ENCODE data around the gene BBIP1.
A peak's percentile ranks its signal among the peaks of the same experiment; 100 is the strongest.

BBIP1 gene, protein sequence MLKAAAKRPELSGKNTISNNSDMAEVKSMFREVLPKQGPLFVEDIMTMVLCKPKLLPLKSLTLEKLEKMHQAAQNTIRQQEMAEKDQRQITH

DNA sequence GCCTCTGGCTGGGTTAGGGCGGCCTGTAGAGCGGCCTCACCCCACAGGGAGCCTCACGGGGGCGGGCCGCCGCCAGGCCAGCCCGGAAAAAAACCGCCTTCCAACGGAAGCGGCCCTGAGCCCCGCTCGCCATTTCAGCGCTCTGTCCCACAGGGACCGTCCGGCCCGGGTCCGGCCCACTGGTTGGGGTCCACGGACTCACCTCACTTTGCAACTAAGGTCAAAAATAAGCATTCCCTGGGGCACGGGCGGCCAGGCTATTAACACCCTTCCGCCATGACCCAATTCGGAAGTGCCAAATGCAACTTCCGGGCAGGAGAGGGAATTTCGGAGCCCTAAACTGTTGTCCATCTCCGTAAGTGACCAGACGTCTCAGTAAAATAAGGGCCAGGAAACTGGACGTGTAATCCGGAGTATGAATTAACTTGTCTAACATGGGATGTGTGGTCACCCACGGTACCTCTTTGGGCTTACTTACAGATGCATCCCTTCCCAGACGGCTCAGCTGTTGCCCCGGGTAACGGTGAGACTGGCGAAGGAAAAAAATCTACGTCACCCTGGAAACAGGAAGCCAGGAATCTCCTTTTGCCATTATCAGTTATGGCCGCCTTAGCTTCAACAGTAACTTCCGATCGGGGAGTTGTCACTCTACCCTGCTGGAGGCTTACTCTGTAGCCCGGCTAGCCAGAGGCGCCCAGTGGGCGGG lies at the start of gene BBIP1:
BBIP1 (minus strand) TSS at position 538 of the 706 bp plus-strand sequence. CDS start 1,023 bp downstream, outside the sequence.
- no peak for DNase-seq

DNA sequence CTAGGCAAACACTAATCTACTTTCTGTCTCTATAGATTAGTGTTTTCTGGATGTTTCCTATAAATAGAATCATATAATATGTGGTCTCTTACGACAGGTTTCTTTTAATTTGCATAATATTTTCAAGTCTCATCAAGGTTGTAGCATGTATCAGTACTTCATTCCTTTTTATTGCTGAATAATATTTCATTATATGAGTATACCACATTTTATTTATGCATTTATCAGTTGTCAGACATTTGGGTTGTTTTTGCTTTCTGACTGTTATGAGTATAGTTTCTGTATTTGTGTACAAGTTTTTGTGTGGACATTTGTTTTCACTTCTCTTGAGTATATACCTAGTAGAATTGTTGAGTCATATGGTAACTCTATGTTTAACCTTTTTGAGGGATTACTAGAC lies 48.7 kb upstream of the BBIP1 start:
- no peak for DNase-seq

DNA sequence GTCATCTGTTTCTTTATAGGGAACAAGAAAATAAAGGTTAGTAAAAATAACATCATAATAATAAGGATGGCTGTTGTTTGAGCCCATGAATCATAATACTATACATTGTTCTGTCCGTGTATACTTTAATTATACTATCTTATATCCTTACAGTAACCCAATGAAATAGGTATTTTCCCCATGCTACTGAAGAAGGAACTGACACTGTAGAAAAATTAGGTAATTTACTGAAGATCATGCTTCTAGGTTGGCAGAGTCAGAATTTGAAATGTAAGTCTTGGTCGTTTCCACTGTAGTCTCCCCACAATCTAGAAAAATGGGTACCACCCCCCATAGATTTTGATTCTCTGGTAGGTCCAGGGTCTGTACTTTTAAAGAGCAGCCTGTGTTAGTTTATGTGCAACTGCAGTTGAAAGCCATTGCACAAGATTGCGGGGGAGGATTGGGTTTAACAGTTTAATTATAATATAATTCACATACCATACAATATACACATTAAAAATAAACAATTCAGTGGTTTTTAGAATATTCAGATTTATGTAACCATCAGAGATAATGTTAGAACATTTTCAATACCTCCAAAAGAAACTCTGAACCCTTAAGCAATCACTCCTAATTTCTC lies 48.1 kb upstream of the BBIP1 start:
- DNase-seq, result no peak

DNA sequence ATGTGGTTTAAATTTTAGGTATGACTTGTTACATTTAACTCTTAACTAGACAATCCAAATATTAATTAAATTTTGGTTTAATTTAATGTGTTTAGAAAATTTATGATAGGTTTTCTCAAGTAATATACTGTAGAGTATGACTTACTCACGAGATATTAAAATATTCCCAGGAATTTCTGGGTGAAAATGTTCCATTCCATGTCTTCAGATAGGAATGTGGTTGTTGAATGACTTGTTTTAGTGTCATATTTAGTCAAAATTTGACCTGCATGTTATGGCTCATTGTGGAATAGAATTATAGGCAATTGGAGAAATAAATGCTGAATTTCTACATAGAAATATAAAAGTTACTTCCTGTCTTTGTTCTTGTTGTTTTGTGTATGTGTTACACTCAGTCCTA lies 47.2 kb upstream of the BBIP1 start:
- no peak for DNase-seq

DNA sequence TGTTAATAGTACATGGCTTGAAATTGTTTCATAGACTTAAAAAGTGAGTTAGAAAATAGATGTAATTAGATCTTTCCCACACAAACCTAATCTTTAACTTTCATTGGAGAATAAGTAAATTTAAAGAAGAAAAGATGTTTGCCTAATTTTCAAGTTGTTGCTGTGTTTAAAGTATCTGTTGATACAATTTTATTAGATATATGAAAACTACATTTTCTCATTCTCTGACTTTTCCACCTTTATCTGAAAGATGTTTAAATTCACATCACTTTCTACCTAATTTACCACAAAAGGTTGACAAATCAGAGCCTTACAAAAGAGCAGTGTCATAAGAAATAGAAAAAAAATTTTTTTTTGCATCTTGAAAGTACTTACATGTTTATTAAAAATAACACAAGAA lies 46.2 kb upstream of the BBIP1 start:
- no peak for DNase-seq

DNA sequence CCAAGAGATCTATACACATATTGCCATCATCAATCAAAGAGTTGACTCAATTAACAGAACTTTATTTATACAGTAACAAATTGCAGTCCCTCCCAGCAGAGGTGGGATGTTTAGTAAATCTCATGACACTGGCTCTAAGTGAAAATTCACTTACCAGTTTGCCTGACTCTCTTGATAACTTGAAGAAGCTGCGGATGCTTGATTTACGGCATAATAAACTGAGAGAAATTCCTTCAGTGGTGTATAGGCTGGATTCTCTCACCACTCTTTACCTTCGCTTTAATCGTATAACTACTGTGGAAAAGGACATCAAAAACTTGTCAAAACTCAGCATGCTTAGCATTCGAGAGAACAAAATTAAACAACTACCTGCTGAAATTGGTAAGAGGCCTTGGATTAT lies 45.7 kb upstream of the BBIP1 start:
- DNase-seq, result no peak

DNA sequence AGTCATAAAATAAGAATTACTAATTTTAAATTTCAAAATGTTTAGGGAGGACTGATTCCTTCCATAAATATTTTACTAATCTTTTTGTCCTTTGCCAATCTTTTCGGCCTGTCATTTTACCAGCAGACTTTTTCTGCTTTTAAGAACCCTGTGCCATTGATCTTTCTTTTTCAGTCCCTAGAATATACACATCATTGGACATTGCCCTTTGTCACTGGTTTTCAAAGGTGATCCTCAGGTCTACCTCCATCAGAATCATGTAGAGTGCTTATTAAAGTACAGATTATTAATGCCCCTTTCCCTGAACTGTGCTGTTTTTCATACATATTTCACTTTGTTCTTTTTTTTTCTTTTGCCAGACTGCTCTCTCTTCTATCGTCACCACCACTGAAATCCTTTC lies 44.2 kb upstream of the BBIP1 start:
- DNase-seq, result no peak

DNA sequence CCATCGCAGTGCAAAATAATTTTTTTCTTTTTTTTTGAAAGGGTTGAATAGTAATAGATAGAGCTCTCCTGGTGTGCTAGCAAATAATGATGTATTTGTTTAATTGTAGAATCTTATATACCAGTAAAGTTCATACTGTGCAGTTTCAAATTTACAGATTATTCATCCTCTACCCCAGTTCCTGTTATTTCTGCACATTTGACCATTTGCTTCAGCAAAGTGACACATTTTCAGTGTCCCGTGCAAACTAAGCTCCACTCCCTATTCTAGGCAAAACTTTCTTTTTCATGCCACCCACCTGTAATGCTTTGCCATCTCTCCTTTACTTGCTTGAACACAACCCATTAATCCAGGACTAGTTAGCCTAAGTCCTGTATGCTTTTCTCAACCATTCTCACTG lies 43.5 kb upstream of the BBIP1 start:
- DNase-seq, result peak; percentile 26

DNA sequence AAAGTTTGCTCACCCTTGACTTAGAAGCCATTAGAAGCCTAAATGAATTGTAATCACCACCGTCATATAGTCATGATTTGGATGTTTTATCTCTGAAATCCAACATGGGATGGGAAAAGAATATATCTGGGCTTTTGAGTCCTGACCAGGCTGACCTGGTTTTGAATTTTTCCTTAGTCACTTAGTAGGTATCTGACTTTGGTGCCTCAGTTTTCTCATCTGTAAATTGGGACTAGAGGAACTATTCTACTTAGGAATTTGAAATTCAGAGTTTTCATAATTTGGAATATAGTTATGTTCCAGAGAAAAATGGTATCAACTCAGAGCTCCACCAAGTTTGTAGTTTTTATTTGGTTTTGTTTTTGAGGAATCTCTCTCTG lies 41.3 kb upstream of the BBIP1 start:
- no peak for DNase-seq

DNA sequence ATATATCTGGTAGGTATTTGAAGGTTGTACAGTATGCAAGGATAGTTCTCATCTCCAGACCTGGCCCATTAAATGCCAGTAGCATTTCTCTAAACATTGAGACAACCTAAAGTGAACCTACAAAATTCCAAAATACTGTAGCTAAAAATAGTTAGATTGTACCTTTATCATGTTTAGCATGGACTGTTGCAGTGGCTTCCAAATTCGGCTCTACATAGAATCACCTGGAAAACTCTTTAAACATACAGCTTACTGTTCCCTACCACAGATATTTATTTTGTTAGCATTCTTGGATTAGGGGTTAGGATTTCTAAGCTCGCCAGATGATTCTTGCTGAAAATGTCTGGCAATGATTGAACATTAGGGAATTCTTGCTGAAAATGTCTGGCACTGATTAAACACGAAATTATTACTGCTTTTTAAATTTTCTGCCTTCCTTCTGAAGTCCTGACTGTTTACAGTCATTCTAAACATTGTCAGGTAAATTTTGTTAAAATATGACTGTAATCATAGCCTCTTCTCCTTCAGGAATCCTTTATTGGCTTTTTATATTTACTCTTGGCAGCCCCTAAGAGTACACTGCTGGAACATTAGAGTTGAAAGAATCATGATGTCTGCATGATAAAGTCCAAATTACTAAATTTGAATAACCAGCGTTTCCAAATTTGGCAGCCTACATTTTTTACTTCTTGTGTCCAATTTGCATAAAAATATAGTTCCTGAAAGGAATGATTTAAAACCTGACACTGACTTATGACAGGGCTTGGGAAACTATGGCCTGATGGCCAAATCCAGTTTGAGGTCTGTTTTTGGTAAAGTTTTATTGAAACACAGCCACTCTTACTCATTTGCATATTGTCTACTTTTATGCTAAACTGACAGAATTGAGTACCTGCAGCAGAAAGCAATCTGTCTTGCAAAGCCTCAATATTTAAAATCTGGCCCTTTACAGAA lies 40.7 kb upstream of the BBIP1 start:
- DNase-seq, result no peak

DNA sequence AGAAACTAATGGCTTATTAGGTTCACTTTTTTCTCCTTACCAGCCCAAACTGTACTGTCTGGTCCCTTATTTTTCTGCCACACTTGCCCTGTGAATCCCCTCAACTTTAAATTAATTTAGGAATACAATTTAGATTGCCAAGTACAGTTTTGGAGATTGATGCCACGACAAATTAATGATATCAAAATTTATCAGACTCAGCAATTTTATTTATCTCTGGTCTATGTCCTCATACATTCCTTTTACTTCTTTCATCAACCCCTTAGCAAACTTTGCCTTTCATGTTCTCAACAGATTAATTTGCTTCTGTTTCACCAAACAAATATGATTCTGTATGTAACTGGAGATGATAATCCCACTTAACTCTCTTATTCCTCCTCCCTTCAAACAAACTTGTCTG lies 38.6 kb upstream of the BBIP1 start:
- DNase-seq, result no peak

DNA sequence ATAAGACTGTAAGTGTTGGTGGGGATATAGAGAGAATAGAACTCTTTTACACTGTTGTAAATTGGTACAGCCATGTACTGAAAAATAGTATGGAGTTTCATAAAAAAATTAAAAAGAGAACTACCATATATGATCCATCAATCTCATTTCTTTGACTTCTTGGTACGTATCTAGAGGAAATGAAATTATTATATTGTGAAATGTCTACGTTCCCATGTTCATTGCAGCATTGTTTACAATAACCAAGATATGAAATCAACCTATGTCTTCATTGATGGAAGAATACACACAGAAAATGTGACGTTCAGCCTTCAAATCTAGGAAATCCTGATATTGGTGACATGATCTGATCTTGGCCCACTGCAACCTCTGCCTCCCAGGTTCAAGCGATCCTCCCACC lies 32.4 kb upstream of the BBIP1 start:
- DNase-seq, result peak; percentile 33

DNA sequence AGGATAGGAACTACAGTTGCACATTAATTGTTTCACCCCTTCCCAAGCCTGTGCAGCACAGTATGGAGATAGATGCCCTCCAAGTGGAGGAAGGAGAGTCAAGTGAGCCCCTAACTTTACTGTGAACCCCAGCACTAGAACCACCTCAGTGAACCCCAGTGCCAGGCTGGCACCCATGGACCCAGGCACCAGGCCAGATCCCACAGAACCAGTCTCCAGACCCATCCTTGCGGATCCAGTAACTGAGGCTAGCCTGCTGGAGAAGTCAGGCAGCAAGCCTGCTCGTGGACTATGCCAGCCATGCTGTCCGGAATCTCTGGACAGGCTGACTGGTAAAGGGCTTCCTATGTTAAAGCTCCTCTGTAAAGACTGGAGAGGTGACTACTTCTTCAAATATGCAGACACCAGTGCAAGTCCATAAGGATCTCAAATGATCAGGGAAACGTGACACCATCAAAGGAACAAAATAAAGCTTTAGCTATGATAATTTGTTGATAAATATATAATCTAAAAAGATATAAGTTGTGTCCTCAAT lies 28.1 kb upstream of the BBIP1 start:
- no peak for DNase-seq

DNA sequence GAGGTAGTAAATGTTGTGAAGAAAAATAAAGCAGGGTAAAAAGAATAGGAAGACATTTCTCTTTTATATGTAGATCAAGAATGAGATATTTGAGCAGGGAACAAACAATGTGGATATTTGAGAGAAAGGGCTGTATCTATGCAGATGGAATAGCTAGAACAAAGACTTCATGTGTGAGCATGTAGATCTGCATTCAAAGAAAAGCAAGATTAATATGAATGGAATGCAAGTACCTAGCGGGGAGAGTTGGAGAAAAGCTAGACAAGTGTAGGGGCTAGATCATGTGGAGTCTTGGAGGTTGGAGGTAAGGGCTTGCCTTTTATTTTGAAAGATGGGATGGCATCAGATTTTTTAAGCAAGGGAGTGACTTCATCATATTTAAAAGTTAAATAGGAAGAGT lies 27.5 kb upstream of the BBIP1 start:
- no peak for DNase-seq

DNA sequence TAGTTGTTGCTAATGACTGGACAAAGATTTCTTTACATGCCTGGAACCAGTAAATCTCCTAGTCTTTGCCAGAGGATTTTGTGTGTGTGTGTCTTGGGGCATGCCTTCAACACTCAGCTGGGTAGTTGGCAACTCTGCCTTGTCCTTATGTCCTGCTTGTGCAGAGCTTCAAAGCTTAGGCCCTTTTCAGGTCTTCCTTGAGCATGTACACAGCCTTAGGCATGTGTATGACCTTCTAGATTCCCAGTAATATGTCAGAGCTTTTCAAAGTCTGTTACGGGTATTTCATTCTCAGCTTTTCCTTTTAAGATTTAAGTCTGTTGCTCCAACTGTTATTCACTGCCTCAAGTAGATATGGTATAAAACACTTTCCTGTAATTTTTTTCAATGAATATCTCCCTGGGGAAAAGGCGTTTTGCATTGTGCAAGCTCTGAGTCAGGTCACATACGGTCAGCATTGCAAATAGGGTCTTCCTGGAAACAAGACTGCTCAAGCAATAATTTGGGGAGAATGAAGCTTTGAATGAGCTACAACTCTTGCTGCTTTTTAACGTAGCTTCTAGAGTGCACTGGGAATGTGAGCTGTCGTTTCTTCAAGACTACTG lies 25.9 kb upstream of the BBIP1 start:
- peak; percentile 54 for DNase-seq

DNA sequence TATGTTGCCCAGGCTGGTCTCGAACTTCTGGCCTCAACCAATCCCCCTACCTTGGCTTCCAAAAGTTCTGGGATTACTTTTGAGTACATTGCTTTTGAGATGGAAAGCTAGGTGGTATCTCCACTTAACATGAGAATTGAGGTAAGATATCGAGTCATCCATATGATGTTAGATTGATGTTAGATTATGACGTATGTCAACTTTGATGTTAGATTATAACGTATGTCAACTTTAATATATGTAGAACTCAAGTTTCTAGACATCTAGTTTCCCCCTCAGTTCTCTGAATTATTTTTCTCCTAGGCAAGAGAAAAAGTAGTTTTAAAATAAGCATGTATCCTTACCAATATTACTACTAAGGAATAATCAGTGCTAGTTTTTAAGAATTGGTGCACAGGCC lies 20.4 kb upstream of the BBIP1 start:
- no peak for DNase-seq

DNA sequence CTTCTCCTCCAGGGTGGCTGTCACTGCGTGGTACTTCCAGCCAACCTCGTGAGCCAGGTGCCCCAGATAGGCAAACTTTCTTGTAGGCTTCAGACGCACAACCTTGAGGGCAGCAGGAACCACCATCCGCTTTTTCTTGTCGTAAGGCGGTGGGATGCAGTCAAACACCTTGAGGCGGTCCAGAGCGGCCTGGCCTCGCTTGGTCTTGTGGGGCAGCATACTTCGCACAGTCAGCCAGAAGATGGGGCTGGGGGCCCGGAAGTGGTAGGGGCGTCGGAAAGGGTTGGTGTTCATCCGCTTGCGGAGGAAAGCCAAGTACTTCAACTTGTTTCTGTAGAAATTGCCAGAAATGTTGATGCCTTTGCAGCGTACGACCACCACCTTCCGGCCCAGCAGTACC lies 17.8 kb upstream of the BBIP1 start:
- no peak for DNase-seq

DNA sequence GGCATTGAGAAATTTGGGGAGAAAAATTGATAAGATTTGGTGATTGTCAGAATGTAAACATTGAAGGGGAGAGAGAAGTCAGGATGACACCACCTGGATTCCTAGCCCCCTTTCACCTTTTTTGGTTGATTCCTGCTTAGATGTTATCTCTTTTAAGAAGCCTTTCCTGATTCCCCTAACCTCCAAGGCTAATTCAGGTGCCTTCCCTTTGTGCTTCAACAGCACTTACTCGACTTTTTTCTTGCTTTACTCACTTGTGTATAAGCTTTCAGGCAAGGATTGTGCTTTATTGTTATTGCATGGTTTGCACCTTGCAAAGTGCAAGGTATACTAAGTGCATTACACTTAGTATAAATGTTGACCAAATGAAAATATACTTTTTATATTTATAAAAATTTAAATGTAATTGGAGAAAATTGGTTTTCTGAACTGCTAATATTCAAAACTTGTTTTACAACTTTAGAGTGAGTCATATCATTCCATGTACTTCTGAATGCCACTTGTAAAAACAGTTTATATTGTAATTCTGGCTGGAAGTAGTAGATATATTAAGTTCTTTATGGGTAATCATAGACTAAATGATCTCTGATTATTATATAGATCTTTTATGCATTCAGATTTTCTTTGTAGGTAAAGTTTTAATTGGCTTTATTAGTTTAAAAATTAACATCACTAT lies 13.7 kb upstream of the BBIP1 start:
- DNase-seq, result no peak

DNA sequence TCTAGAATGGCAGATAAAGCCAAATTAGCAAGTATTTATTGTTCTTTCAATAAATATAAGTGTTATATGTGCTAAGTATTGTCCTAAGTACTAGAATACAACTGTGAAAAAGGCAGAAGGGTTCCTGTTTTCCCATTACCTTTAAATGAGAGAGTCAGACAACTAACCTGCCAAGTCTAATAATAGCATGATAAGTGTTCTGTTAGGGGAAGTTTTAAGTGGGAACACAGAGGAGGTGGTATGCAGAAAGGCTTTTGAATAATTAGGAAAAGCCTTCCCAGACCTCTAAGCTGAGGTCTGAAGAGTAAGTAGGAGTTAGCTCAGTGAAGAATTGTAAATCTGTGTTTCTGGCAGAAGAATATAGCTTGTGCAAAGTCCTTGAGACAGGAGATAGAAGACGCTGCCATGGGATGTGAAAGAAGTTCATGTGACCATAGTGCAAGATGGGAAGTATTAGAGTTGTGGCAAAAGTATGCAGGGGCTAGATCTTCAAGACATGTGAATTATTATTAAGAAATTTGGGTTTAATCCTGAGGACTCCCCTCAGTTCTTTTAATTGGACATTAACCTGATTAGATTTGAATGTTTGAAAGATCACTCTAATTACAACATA lies 12.9 kb upstream of the BBIP1 start:
- no peak for DNase-seq

DNA sequence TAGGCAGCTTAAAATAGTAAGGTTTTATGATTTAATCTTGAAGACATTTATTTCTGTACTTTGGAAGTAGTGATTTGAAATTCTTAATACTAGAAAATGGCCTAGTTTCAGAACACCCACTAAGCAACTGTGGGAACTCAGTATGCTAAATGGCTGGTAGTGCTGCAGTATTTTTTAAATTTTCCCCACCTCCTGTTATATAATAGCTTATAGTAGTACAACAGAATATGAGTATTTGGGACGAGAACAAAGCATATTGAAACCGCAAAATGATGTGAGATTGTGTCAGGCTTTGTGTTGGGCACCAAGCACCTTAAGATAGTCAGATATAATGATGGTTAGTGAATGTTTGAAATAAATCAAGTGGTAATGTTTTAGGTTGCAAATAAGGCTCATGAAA lies 8.5 kb upstream of the BBIP1 start:
- DNase-seq, result no peak

DNA sequence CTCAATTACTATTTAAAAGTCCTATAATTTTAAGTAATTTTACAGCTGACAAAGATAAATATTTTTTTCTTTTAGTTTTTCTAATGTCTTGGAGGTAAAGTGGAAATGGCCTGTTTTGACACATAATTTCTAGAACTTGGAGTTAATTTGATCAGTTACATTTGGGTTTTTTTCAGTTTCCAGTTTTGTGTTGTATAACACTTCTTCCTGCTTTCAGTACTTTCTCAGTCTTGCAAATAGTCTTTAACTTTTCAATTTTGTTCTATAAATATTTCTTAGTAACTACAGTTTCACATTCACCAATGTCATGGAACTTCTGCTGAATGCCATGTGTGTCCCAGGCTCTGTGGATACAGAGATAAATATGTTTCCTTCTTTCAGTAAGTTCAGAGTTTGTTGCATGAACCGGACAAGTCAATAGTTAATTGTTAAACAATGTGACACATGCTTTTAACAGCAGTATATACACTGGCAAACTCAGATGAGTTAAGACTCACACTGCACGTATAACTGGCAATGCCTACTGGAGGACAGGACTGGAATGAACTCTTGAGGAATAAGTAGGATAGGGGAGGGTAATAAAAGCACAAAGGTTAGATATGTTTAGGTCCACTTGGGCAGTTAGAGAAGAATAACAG lies 5.0 kb upstream of the BBIP1 start:
- DNase-seq, result peak; percentile 49

Measured in suppressor macrophage treated with lipopolysaccharide for 4 hours (primary cell).